Measurements from ENCODE around the gene KRT4.

Gene KRT4

DNA sequence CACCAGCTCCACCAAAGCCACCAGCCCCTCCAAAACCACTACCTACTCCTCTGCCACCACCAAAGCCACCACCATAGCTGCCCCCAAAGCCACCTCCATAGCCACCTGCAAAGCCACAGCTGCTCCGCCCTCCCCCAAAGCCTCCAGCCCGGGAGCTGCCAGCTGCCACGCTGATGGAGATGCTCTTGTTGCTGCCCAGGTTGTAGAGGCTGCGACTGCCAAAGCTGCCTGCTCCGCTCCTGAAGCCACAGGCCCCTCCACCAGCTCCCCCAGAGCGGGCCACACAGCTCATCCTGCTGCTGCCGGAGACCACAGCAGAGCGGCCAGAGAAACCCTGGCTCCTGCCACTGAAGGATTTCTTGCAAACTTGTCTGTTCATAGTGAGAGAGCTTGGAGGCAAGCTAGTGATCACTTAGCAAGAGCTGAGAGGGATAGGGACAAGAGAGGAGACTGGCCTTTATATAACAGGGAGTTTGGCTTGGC lies 37.0 kb downstream of the KRT4 start, which contains the start of gene KRT76:
TSS of gene KRT76 (minus strand) at position 433 of the 483 bp plus-strand sequence. CDS start at position 379, 54 bp downstream.
- no peak for TF ChIP-seq CTBP1 (IDR thresholded peaks at IDR 0.05; ENCODE audit: borderline replicate concordance)
- TF ChIP-seq, protein P1, sequence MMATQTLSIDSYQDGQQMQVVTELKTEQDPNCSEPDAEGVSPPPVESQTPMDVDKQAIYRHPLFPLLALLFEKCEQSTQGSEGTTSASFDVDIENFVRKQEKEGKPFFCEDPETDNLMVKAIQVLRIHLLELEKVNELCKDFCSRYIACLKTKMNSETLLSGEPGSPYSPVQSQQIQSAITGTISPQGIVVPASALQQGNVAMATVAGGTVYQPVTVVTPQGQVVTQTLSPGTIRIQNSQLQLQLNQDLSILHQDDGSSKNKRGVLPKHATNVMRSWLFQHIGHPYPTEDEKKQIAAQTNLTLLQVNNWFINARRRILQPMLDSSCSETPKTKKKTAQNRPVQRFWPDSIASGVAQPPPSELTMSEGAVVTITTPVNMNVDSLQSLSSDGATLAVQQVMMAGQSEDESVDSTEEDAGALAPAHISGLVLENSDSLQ (IDR thresholded peaks at IDR 0.05) = no peak
- no peak for TF ChIP-seq LEF1 (IDR thresholded peaks at IDR 0.05; ENCODE audit: borderline replicate concordance)
- TF ChIP-seq ZNF384 (IDR thresholded peaks at IDR 0.05) = no peak
- no peak for TF ChIP-seq SUZ12 (IDR thresholded peaks at IDR 0.05)
- no peak for TF ChIP-seq SP1 (IDR thresholded peaks at IDR 0.05)
- no peak for TF ChIP-seq FOXM1 (IDR thresholded peaks at IDR 0.05; ENCODE audit: borderline replicate concordance)
- no peak for TF ChIP-seq FOXK2 (IDR thresholded peaks at IDR 0.05)
- no peak for TF ChIP-seq TARDBP (IDR thresholded peaks at IDR 0.05)
- TF ChIP-seq L3MBTL2 (conservative IDR thresholded peaks at IDR 0.05) = no peak
- TF ChIP-seq FOXA1 (IDR thresholded peaks at IDR 0.05) = no peak
- TF ChIP-seq ELF4 (IDR thresholded peaks at IDR 0.05) = no peak
- no peak for TF ChIP-seq HDGF (IDR thresholded peaks at IDR 0.05; ENCODE audit: borderline replicate concordance)
- TF ChIP-seq BHLHE40 (IDR thresholded peaks at IDR 0.05; ENCODE audit: borderline replicate concordance) = no peak
- TF ChIP-seq ARNT (IDR thresholded peaks at IDR 0.05) = no peak
- no peak for TF ChIP-seq NFRKB (IDR thresholded peaks at IDR 0.05)
- POLR2A ChIA-PET = no interaction called here
- CTCF ChIA-PET = no interaction called here
- no peak for DNase-seq (ENCODE audit: extremely low spot score)

DNA sequence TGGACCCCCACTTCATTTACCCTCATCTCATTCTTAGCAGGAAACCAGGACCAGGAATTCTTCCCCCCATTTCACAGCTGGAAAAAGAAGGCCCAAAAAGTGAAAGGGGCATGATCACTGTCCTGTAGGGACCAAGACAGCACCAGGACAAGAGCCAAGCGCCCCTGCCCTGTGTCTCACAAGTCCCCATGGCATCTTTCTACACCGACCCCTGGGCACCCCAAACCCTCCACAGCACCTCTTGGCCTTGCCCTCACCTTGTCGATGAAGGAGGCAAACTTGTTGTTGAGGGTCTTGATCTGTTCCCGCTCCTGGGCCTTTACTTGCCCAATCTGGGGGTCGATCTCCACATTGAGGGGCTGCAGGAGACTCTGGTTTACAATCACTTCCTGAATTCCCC lies 37.5 kb downstream of the KRT4 start:
- ChIA-PET POLR2A (no interaction called here), CTCF (interaction anchor here (1.2 kb wide), 1 partner anchor 89 kb away, joined by 3 read pairs; no protein-coding TSS in a partner anchor)
- DNase-seq (ENCODE audit: extremely low spot score) = no peak
- TF ChIP-seq FOXA1 (IDR thresholded peaks at IDR 0.05) (no peak), TARDBP (IDR thresholded peaks at IDR 0.05) (no peak), ELF4 (IDR thresholded peaks at IDR 0.05) (no peak), SP1 (IDR thresholded peaks at IDR 0.05) (no peak), HDGF (IDR thresholded peaks at IDR 0.05; ENCODE audit: borderline replicate concordance) (no peak), CTBP1 (IDR thresholded peaks at IDR 0.05; ENCODE audit: borderline replicate concordance) (no peak), LEF1 (IDR thresholded peaks at IDR 0.05; ENCODE audit: borderline replicate concordance) (no peak), L3MBTL2 (conservative IDR thresholded peaks at IDR 0.05) (no peak), FOXM1 (IDR thresholded peaks at IDR 0.05; ENCODE audit: borderline replicate concordance) (no peak), ARNT (IDR thresholded peaks at IDR 0.05) (no peak), NFRKB (IDR thresholded peaks at IDR 0.05) (no peak), BHLHE40 (IDR thresholded peaks at IDR 0.05; ENCODE audit: borderline replicate concordance) (no peak), SUZ12 (IDR thresholded peaks at IDR 0.05) (no peak)

DNA sequence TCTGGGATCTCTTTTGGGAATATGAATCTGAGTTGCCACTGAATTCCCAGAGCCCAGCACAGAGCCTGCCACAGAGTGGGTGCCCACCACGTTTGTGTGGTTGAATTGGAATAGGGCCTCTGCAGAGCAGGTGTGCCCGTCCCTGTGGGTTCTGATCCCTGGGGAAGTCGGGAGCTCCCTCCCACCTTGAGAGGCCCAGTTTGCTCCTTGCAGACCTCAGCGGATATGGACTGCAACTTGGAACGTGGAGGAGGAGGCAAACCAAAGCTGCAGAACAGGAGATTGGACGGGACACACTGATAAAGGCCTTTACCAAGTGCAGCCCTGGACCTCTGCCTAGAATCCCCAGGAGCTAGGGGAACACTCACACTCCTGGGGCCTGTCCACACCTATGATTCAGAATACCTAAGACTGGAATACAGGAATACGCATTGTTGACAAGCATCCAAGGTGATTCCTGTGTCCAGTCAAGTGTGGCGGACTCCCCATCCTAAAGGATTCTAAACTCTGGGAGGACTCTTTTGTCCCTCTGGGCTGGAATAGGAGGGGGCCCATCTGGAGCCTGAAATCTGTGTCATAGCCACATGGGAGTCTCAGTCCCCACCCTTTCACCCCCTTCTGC lies 39.2 kb downstream of the KRT4 start:
- no peak for DNase-seq (ENCODE audit: extremely low spot score)
- ChIA-PET POLR2A (no interaction called here), CTCF (no interaction called here)
- no peak for TF ChIP-seq SP1 (IDR thresholded peaks at IDR 0.05)
- no peak for TF ChIP-seq BHLHE40 (IDR thresholded peaks at IDR 0.05; ENCODE audit: borderline replicate concordance)
- no peak for TF ChIP-seq ELF4 (IDR thresholded peaks at IDR 0.05)
- no peak for TF ChIP-seq SUZ12 (IDR thresholded peaks at IDR 0.05)
- TF ChIP-seq TARDBP (IDR thresholded peaks at IDR 0.05) = no peak
- TF ChIP-seq FOXA1 (IDR thresholded peaks at IDR 0.05) = no peak
- no peak for TF ChIP-seq ARNT (IDR thresholded peaks at IDR 0.05)
- TF ChIP-seq HDGF (IDR thresholded peaks at IDR 0.05; ENCODE audit: borderline replicate concordance) = no peak
- TF ChIP-seq ZNF384 (IDR thresholded peaks at IDR 0.05) = no peak
- no peak for TF ChIP-seq FOXM1 (IDR thresholded peaks at IDR 0.05; ENCODE audit: borderline replicate concordance)
- TF ChIP-seq LEF1 (IDR thresholded peaks at IDR 0.05; ENCODE audit: borderline replicate concordance) = no peak
- no peak for TF ChIP-seq CTBP1 (IDR thresholded peaks at IDR 0.05; ENCODE audit: borderline replicate concordance)
- TF ChIP-seq, protein P1 (IDR thresholded peaks at IDR 0.05) = no peak
- no peak for TF ChIP-seq FOXK2 (IDR thresholded peaks at IDR 0.05)
- TF ChIP-seq NFRKB (IDR thresholded peaks at IDR 0.05) = no peak

DNA sequence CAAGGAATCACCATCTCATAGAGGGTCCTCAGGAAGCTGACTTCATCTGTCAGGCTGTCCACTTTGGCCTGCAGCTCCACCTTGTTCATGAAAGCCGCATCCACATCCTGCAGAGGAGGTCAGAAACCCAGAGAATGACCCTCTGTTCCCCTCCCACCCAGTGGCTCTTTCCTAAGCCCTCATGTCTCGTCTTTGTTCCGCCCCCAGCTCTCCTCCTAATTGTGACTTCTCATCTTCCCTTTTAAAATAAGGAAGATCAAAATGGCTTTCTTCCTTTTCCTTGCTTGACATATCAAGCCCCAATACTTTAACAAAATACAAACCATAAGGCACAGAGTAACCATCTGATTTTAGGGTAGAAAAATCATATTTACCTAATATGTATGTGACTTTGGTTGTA lies 41.1 kb downstream of the KRT4 start:
- POLR2A ChIA-PET = no interaction called here
- DNase-seq (ENCODE audit: extremely low spot score) = no peak
- no peak for TF ChIP-seq ELF4 (IDR thresholded peaks at IDR 0.05)
- no peak for TF ChIP-seq ZNF384 (IDR thresholded peaks at IDR 0.05)
- TF ChIP-seq L3MBTL2 (conservative IDR thresholded peaks at IDR 0.05) = no peak
- TF ChIP-seq FOXK2 (IDR thresholded peaks at IDR 0.05) = no peak
- TF ChIP-seq HDGF (IDR thresholded peaks at IDR 0.05; ENCODE audit: borderline replicate concordance) = no peak
- CTCF ChIA-PET = interaction anchor here (1.0 kb wide), 1 partner anchor 207 kb away, joined by 3 read pairs; no protein-coding TSS in a partner anchor

DNA sequence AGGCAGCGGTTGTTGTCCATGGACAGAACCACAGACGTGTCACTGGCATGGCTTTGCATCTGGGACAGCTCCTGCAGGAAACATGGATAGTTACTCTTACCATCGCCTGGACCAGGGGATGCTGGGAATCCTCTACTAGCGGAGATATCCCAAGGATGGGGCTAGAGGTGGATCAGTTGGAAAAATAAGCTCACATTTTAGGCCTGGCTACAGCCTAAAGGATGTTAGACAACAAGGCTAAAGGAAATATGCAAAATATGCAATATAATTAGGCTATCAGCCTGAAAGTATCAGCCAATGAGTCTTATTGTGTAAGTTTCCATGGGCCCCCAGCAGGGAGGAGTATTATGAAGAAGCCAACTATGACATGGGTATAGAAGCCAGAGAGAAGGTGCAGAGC lies 41.7 kb downstream of the KRT4 start:
- TF ChIP-seq ARNT (IDR thresholded peaks at IDR 0.05) (no peak), LEF1 (IDR thresholded peaks at IDR 0.05; ENCODE audit: borderline replicate concordance) (no peak), FOXK2 (IDR thresholded peaks at IDR 0.05) (no peak), TARDBP (IDR thresholded peaks at IDR 0.05) (no peak), NFRKB (IDR thresholded peaks at IDR 0.05) (no peak), L3MBTL2 (conservative IDR thresholded peaks at IDR 0.05) (no peak), HDGF (IDR thresholded peaks at IDR 0.05; ENCODE audit: borderline replicate concordance) (no peak), BHLHE40 (IDR thresholded peaks at IDR 0.05; ENCODE audit: borderline replicate concordance) (no peak)
- ChIA-PET CTCF (interaction anchor here (1.0 kb wide), 1 partner anchor 208 kb away, joined by 3 read pairs; no protein-coding TSS in a partner anchor), POLR2A (no interaction called here)
- DNase-seq (ENCODE audit: extremely low spot score) = no peak

DNA sequence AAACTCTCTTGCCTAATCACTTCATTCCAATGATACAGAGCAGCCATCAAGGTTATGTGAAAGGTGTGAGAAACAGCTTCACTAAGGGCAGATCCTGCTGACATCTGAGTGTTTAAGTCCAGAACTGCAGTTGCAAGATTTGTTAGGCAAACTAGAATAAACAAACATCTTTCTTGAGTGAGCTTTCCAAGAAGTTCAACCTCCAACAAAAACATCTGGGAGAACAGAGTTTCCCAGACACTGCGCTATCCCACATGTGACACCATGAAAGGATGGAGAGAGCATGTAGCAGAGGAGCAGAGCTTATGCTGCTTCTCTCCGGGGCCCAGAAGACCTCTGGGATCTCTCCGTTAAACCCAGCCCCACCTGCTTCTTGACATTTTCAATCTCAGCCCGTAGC lies 42.4 kb downstream of the KRT4 start:
- no peak for TF ChIP-seq L3MBTL2 (conservative IDR thresholded peaks at IDR 0.05)
- no peak for TF ChIP-seq LEF1 (IDR thresholded peaks at IDR 0.05; ENCODE audit: borderline replicate concordance)
- no peak for TF ChIP-seq CTBP1 (IDR thresholded peaks at IDR 0.05; ENCODE audit: borderline replicate concordance)
- TF ChIP-seq ELF4 (IDR thresholded peaks at IDR 0.05) = no peak
- no peak for TF ChIP-seq TARDBP (IDR thresholded peaks at IDR 0.05)
- TF ChIP-seq FOXA1 (IDR thresholded peaks at IDR 0.05) = no peak
- TF ChIP-seq, protein P1 (IDR thresholded peaks at IDR 0.05) = no peak
- TF ChIP-seq SP1 (IDR thresholded peaks at IDR 0.05) = no peak
- no peak for TF ChIP-seq FOXM1 (IDR thresholded peaks at IDR 0.05; ENCODE audit: borderline replicate concordance)
- no peak for TF ChIP-seq BHLHE40 (IDR thresholded peaks at IDR 0.05; ENCODE audit: borderline replicate concordance)
- no peak for TF ChIP-seq HDGF (IDR thresholded peaks at IDR 0.05; ENCODE audit: borderline replicate concordance)
- no peak for TF ChIP-seq ZNF384 (IDR thresholded peaks at IDR 0.05)
- no peak for TF ChIP-seq ARNT (IDR thresholded peaks at IDR 0.05)
- TF ChIP-seq NFRKB (IDR thresholded peaks at IDR 0.05) = no peak
- no peak for DNase-seq (ENCODE audit: extremely low spot score)
- POLR2A ChIA-PET = no interaction called here
- CTCF ChIA-PET = no interaction called here

Measured in HEK293T (cell line).